HEK293 (cell line): ENCODE measurements around the gene TTC39A.

Experiments used
- CTCF ChIA-PET: fragments of 350-600 bp; formaldehyde crosslinking; extraction: SDS; loops from one replicate; lab custom pipeline; 2021; ENCODE audit warnings: antibody characterized with exemption; lab: Yijun Ruan, JAX
- POLR2A ChIA-PET: fragments of 300-600 bp; formaldehyde crosslinking; extraction: SDS; loops from one replicate; lab custom pipeline; 2020; ENCODE audit warnings: antibody characterized with exemption, inconsistent platforms; lab: Yijun Ruan, JAX
- H3K27ac ChIP-seq: fragments of 200-500 bp; sonication (Bioruptor generic); 2 replicates; pipeline ENCODE4 v1.5.1; 2014; ENCODE audit warnings: low read depth, low read length, control low read depth, inconsistent platforms; ENCODE audit errors: extremely low read depth
- H3K36me3 ChIP-seq, 2 experiments: fragments of 200-500 bp in 1 of 2; sonication (Bioruptor generic) in 1 of 2; 1 replicate in 1 of 2; 2 replicates in 1 of 2; pipeline ENCODE4 v1.5.1; 2014 to 2017; ENCODE audit warnings: inconsistent platforms in 2 of 2, low read length in 2 of 2; ENCODE audit not compliant: control insufficient read depth in 2 of 2, insufficient read depth in 1 of 2
- H3K4me1 ChIP-seq: fragments of 200-500 bp; sonication (Bioruptor generic); 2 replicates; pipeline ENCODE4 v1.5.1; 2014; ENCODE audit warnings: mild to moderate bottlenecking, low read length, inconsistent platforms; ENCODE audit not compliant: control insufficient read depth, insufficient read depth
- H3K4me3 ChIP-seq: 2 replicates; pipeline ENCODE4 v1.5.1; 2011; ENCODE audit warnings: low read depth, mild to moderate bottlenecking, control low read depth, low read length, moderate library complexity
- H3K9me3 ChIP-seq: fragments of 200-500 bp; sonication (Bioruptor generic); 2 replicates; pipeline ENCODE4 v1.5.1; 2014; ENCODE audit warnings: low read depth, low read length, inconsistent platforms; ENCODE audit not compliant: control insufficient read depth, insufficient read depth
- FEZF1 ChIP-seq: fragments of 450-650 bp; formaldehyde crosslinking; IDR thresholded peaks from 2 replicates; pipeline ENCODE4 v1.5.1; 2016; ENCODE audit warnings: missing biosample characterization, missing genetic modification characterization
- GLI4 ChIP-seq: fragments of 450-650 bp; formaldehyde crosslinking; IDR thresholded peaks from 2 replicates; pipeline ENCODE4 v1.5.1; 2016; ENCODE audit warnings: missing biosample characterization, missing genetic modification characterization
- GLIS2 ChIP-seq: fragments of 450-650 bp; formaldehyde crosslinking; IDR thresholded peaks from 2 replicates; pipeline ENCODE4 v1.5.1; 2016; ENCODE audit warnings: missing biosample characterization, missing genetic modification characterization
- HOXD13 ChIP-seq: sonication (generic); formaldehyde crosslinking; IDR thresholded peaks from 2 replicates; pipeline ENCODE4 v1.8.0; 2022; ENCODE audit warnings: missing genetic modification reagents, borderline replicate concordance
- KLF8 ChIP-seq: fragments of 450-650 bp; formaldehyde crosslinking; IDR thresholded peaks from 2 replicates; pipeline ENCODE4 v1.5.1; 2016; ENCODE audit warnings: missing biosample characterization, missing genetic modification characterization
- MYNN ChIP-seq: fragments of 450-650 bp; formaldehyde crosslinking; IDR thresholded peaks from 2 replicates; pipeline ENCODE4 v1.5.1; 2016; ENCODE audit warnings: missing biosample characterization, missing genetic modification characterization, borderline replicate concordance
- OVOL3 ChIP-seq: fragments of 450-650 bp; formaldehyde crosslinking; IDR thresholded peaks from 2 replicates; pipeline ENCODE4 v1.5.1; 2016; ENCODE audit warnings: missing biosample characterization, missing genetic modification characterization
- PRDM1 ChIP-seq: fragments of 450-650 bp; formaldehyde crosslinking; IDR thresholded peaks from 2 replicates; pipeline ENCODE4; 2016; ENCODE audit warnings: missing biosample characterization, missing genetic modification characterization
- PRDM4 ChIP-seq: fragments of 450-650 bp; formaldehyde crosslinking; IDR thresholded peaks from 2 replicates; pipeline ENCODE4 v1.5.1; 2017; ENCODE audit warnings: missing biosample characterization, missing genetic modification characterization
- PRDM6 ChIP-seq: fragments of 450-650 bp; formaldehyde crosslinking; IDR thresholded peaks from 2 replicates; pipeline ENCODE4 v1.5.1; 2017; ENCODE audit warnings: missing biosample characterization, missing genetic modification characterization
- YY1 ChIP-seq: fragments of 450-650 bp; formaldehyde crosslinking; IDR thresholded peaks from 2 replicates; pipeline ENCODE4 v1.5.1; 2018; ENCODE audit warnings: missing biosample characterization, missing genetic modification characterization
- ZBTB20 ChIP-seq: fragments of 450-650 bp; formaldehyde crosslinking; IDR thresholded peaks from 2 replicates; pipeline ENCODE4 v1.5.1; 2016; ENCODE audit warnings: missing biosample characterization, missing genetic modification characterization
- ZNF112 ChIP-seq: fragments of 450-650 bp; formaldehyde crosslinking; IDR thresholded peaks from 2 replicates; pipeline ENCODE4 v1.5.0; 2017; ENCODE audit warnings: missing biosample characterization, missing genetic modification characterization
- ZNF121 ChIP-seq: fragments of 450-650 bp; formaldehyde crosslinking; IDR thresholded peaks from 2 replicates; pipeline ENCODE4 v1.5.1; 2016; ENCODE audit warnings: missing biosample characterization, missing genetic modification characterization
- ZNF155 ChIP-seq: fragments of 450-650 bp; formaldehyde crosslinking; IDR thresholded peaks from 2 replicates; pipeline ENCODE4 v1.5.1; 2016; ENCODE audit warnings: missing biosample characterization, missing genetic modification characterization
- ZNF184 ChIP-seq: fragments of 450-650 bp; IDR thresholded peaks from 2 replicates; pipeline ENCODE4 v1.5.1; 2018; ENCODE audit warnings: missing biosample characterization, mild to moderate bottlenecking, missing genetic modification characterization
- ZNF324 ChIP-seq: fragments of 450-650 bp; formaldehyde crosslinking; IDR thresholded peaks from 2 replicates; pipeline ENCODE4 v1.5.1; 2016; ENCODE audit warnings: missing biosample characterization, missing genetic modification characterization
- ZNF354C ChIP-seq: fragments of 450-650 bp; formaldehyde crosslinking; IDR thresholded peaks from 2 replicates; pipeline ENCODE4 v1.5.1; 2016; ENCODE audit warnings: missing biosample characterization, missing genetic modification characterization, low read depth, borderline replicate concordance
- ZNF37A ChIP-seq: fragments of 450-650 bp; IDR thresholded peaks from 2 replicates; pipeline ENCODE4 v1.5.1; 2018; ENCODE audit warnings: missing biosample characterization, missing genetic modification characterization
- ZNF391 ChIP-seq: fragments of 450-650 bp; formaldehyde crosslinking; IDR thresholded peaks from 2 replicates; pipeline ENCODE4 v1.5.1; 2016; ENCODE audit warnings: low read depth, missing biosample characterization, missing genetic modification characterization, borderline replicate concordance
- ZNF394 ChIP-seq: fragments of 450-650 bp; formaldehyde crosslinking; IDR thresholded peaks from 2 replicates; pipeline ENCODE4 v1.5.1; 2016; ENCODE audit warnings: missing biosample characterization, missing genetic modification characterization, mild to moderate bottlenecking, moderate library complexity, borderline replicate concordance
- ZNF48 ChIP-seq: fragments of 450-650 bp; formaldehyde crosslinking; IDR thresholded peaks from 2 replicates; pipeline ENCODE4 v1.5.1; 2016; ENCODE audit warnings: missing biosample characterization, missing genetic modification characterization
- ZNF510 ChIP-seq: fragments of 450-650 bp; formaldehyde crosslinking; IDR thresholded peaks from 2 replicates; pipeline ENCODE4 v1.5.1; 2018; ENCODE audit warnings: mild to moderate bottlenecking, missing genetic modification characterization, missing biosample characterization; ENCODE audit not compliant: insufficient replicate concordance
- ZNF529 ChIP-seq: fragments of 450-650 bp; formaldehyde crosslinking; IDR thresholded peaks from 2 replicates; pipeline ENCODE4 v1.5.1; 2017; ENCODE audit warnings: missing genetic modification characterization, missing biosample characterization; ENCODE audit not compliant: insufficient replicate concordance
- ZNF561 ChIP-seq: fragments of 450-650 bp; IDR thresholded peaks from 2 replicates; pipeline ENCODE4 v1.5.1; 2018; ENCODE audit warnings: missing biosample characterization, missing genetic modification characterization, borderline replicate concordance
- ZNF571 ChIP-seq: fragments of 450-650 bp; formaldehyde crosslinking; IDR thresholded peaks from 2 replicates; pipeline ENCODE4 v1.5.0; 2017; ENCODE audit warnings: missing biosample characterization, missing genetic modification characterization
- ZNF610 ChIP-seq: fragments of 450-650 bp; formaldehyde crosslinking; IDR thresholded peaks from 2 replicates; pipeline ENCODE4 v1.5.1; 2016; ENCODE audit warnings: missing biosample characterization, missing genetic modification characterization, borderline replicate concordance
- ZNF660 ChIP-seq: fragments of 450-650 bp; IDR thresholded peaks from 2 replicates; pipeline ENCODE4 v1.5.1; 2018; ENCODE audit warnings: missing biosample characterization, mild to moderate bottlenecking, missing genetic modification characterization
- ZNF843 ChIP-seq: fragments of 450-650 bp; formaldehyde crosslinking; IDR thresholded peaks from 2 replicates; pipeline ENCODE4 v1.5.1; 2016; ENCODE audit warnings: missing biosample characterization, missing genetic modification characterization
- ZSCAN23 ChIP-seq: fragments of 450-650 bp; formaldehyde crosslinking; IDR thresholded peaks from 2 replicates; pipeline ENCODE4 v1.5.1; 2016; ENCODE audit warnings: missing biosample characterization, missing genetic modification characterization
- ZSCAN4 ChIP-seq: fragments of 450-650 bp; formaldehyde crosslinking; IDR thresholded peaks from 2 replicates; pipeline ENCODE4 v1.5.1; 2017; ENCODE audit warnings: missing biosample characterization, missing genetic modification characterization
- TF ChIP-seq, protein P1 (sequence below): fragments of 450-650 bp; formaldehyde crosslinking; optimal IDR thresholded peaks from 2 replicates; pipeline ENCODE3; 2016; ENCODE audit warnings: missing biosample characterization, mild to moderate bottlenecking, missing genetic modification characterization

The TTC39A gene

GRCh38 chr1:51359879-51360278 is 29.5 kb upstream of the TTC39A start:
- no peak for TF ChIP-seq ZNF391 (tag by site-specific recombination)
- TF ChIP-seq ZNF561 (tag by site-specific recombination): no peak
- TF ChIP-seq ZBTB20 (tag by site-specific recombination): no peak
- no peak for TF ChIP-seq ZNF324
- no peak for TF ChIP-seq ZNF571
- no peak for TF ChIP-seq ZNF610
- no peak for TF ChIP-seq YY1 (tag by site-specific recombination)
- TF ChIP-seq ZNF660 (tag by site-specific recombination): no peak
- TF ChIP-seq ZNF184 (tag by site-specific recombination): no peak
- TF ChIP-seq ZNF510 (tag by site-specific recombination): no peak
- TF ChIP-seq ZNF155 (tag by site-specific recombination): no peak
- TF ChIP-seq, all 188 proteins: peak for 0
- ChIA-PET POLR2A (no interaction called here), CTCF (interaction anchor here (0.6 kb wide), 1 partner anchor 15 kb away, joined by 4 read pairs; no protein-coding TSS in a partner anchor)
- Histone ChIP-seq H3K9me3 (no peaks in the 10 kb centered on the region), H3K4me1 (peaks cover 8% of the 10 kb centered on the region; the same call in 1 of the 2 replicates), H3K4me3 (no peak overlapping the region), H3K36me3 (peaks cover 14 to 44% of the 10 kb centered on the region in 2 experiments), H3K27ac (no peak overlapping the region)

- Histone ChIP-seq H3K4me3 (no peak overlapping the region), H3K36me3 (peaks cover 7 to 18% of the 10 kb centered on the region in 2 experiments; a peak in 2 of 3 replicates), H3K9me3 (no peaks in the 10 kb centered on the region), H3K4me1 (peaks cover 9% of the 10 kb centered on the region; the same call in 1 of the 2 replicates), H3K27ac (no peak overlapping the region)
- ChIA-PET CTCF (no interaction called here), POLR2A (no interaction called here)
- TF ChIP-seq ZNF121 (tag by site-specific recombination): no peak
- no peak for TF ChIP-seq ZNF843
- TF ChIP-seq HOXD13: no peak
- no peak for TF ChIP-seq ZNF48 (tag by site-specific recombination)
- TF ChIP-seq FEZF1: no peak
- no peak for TF ChIP-seq ZNF394 (tag by site-specific recombination)
- TF ChIP-seq ZSCAN4: no peak
- TF ChIP-seq ZSCAN23: no peak
- 0 out of 2 replicates have a peak, but pooled peaks have one; percentile 7 for TF ChIP-seq PRDM1 (tag by site-specific recombination)
- TF ChIP-seq KLF8: no peak
- TF ChIP-seq, protein P1, sequence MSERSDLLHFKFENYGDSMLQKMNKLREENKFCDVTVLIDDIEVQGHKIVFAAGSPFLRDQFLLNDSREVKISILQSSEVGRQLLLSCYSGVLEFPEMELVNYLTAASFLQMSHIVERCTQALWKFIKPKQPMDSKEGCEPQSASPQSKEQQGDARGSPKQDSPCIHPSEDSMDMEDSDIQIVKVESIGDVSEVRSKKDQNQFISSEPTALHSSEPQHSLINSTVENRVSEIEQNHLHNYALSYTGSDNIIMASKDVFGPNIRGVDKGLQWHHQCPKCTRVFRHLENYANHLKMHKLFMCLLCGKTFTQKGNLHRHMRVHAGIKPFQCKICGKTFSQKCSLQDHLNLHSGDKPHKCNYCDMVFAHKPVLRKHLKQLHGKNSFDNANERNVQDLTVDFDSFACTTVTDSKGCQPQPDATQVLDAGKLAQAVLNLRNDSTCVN (tag by site-specific recombination): no peak
- TF ChIP-seq ZNF529: no peak
- TF ChIP-seq GLI4 (tag by site-specific recombination): no peak
- peak; percentile 56 for TF ChIP-seq PRDM6 (tag by site-specific recombination)
- no peak for TF ChIP-seq ZNF37A (tag by site-specific recombination)
- TF ChIP-seq ZNF112 (tag by site-specific recombination): no peak
- TF ChIP-seq ZNF354C (tag by site-specific recombination): no peak
- no peak for TF ChIP-seq PRDM4
- TF ChIP-seq GLIS2: no peak
- no peak for TF ChIP-seq OVOL3 (tag by site-specific recombination)
- 0 out of 2 replicates have a peak, but pooled peaks have one; percentile 41 for TF ChIP-seq MYNN (tag by site-specific recombination)
These were observed 25.0 kb upstream of the TTC39A start for GRCh38 chr1:51355382-51355781.
